Cardiac fibroblast (primary cell): ENCODE data around the gene PDGFC.

Experiments
- DNase-seq, 2 donors: peaks; one replicate each; pipeline versions ENCODE4 v3.0.0 to v3.0.0-alpha.2; 2010; ENCODE audit warnings: low read depth in 2 of 2
- H3K4me3 ChIP-seq, 2 donors: replicated peaks in 1 of 2; 1 replicate in 1 of 2; 2 replicates in 1 of 2; pipeline ENCODE4 v1.5.1; 2011; ENCODE audit warnings: low read depth in 2 of 2, low read length in 2 of 2, mild to moderate bottlenecking in 2 of 2, moderate library complexity in 1 of 2
- TF ChIP-seq, protein P1 (sequence below): IDR thresholded peaks from one replicate; pipeline ENCODE4 v1.5.1; 2011; ENCODE audit warnings: low read depth, mild to moderate bottlenecking, low read length, inconsistent platforms

Gene PDGFC

GRCh38 chr4:156998500-156999174 is 27.0 kb upstream of the PDGFC start:
- TF ChIP-seq, protein P1, sequence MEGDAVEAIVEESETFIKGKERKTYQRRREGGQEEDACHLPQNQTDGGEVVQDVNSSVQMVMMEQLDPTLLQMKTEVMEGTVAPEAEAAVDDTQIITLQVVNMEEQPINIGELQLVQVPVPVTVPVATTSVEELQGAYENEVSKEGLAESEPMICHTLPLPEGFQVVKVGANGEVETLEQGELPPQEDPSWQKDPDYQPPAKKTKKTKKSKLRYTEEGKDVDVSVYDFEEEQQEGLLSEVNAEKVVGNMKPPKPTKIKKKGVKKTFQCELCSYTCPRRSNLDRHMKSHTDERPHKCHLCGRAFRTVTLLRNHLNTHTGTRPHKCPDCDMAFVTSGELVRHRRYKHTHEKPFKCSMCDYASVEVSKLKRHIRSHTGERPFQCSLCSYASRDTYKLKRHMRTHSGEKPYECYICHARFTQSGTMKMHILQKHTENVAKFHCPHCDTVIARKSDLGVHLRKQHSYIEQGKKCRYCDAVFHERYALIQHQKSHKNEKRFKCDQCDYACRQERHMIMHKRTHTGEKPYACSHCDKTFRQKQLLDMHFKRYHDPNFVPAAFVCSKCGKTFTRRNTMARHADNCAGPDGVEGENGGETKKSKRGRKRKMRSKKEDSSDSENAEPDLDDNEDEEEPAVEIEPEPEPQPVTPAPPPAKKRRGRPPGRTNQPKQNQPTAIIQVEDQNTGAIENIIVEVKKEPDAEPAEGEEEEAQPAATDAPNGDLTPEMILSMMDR, result no peak
- peak in 1 of 2 donors; percentile 10 for DNase-seq
- no peak overlapping the region for H3K4me3 ChIP-seq

- no peak overlapping the region for H3K4me3 ChIP-seq
- peak; percentile 28 to 74 for DNase-seq
- TF ChIP-seq, protein P1, result no peak
Measured at GRCh38 chr4:156992943-156993342, 21.3 kb upstream of the PDGFC start.

DNA sequence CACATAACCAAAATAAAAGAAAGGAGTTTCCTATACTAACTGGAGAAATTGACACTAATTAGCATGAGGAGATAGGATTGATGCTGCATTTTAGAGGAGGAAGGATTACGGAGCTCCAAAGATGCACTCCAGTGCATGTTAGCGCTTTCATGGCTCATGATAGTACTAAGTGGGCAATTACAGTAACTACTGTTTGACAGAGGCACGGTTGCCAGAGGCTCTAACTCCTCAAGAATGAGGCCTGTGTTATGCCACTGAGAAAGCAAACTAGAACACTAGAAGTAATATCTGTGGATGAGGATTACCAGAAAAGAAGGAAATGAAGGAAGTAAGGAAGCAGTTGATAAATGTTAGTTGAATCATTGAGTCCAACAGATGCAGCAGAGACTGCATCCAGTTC is 19.6 kb upstream of the PDGFC start:
- TF ChIP-seq, protein P1, result no peak
- no peak for DNase-seq
- H3K4me3 ChIP-seq, result no peak overlapping the region

DNA sequence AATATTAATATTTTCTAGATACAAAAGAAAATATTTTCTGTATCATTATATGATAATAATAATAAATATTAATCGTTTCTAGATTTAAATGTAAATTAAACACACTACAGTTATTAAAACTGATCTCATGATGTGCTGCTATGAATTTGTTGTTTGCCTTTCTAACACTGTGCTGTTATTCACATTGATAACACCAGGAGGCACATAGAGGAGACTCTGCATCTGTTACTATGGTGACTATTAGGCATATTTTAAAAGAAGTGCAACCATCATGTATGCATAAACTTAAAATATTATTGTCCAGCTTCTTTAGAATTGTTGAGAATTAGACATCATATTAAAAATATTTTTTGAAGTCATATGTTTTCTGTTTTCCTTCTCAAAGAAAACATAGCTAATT is 11.8 kb upstream of the PDGFC start:
- DNase-seq, result peak; percentile 53 to 63
- H3K4me3 ChIP-seq, result no peak overlapping the region
- TF ChIP-seq, protein P1, result peak; percentile 64

DNA sequence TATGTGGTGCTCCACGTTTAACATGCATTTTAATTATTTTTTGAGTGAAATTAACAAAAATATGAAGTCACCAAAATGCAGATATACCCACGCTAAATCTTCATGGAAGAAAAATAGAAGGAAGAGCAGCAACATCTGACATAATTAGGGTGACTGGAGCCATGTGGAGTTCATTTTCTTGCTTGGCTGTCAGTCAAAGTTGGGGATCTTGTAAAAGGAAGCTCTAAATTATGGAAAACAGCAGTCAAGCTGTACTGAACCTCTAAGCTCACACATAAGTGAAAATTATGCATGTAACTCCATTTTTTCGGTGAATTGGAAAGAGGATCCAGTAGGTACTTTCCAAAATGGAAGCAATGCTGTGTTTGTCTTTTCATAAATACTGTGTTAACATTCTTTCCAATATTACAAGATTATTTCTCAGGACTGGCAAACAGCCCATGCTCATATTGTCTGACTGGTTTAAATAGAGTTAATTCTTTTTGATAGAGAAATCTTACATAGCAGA is 9.7 kb upstream of the PDGFC start:
- no peak for DNase-seq
- H3K4me3 ChIP-seq, result no peak overlapping the region
- TF ChIP-seq, protein P1, result no peak

- DNase-seq, result peak; percentile 64 to 95
- TF ChIP-seq, protein P1, result no peak
- H3K4me3 ChIP-seq, result no peak overlapping the region
Measured at GRCh38 chr4:156977435-156978160, 6.0 kb upstream of the PDGFC start.
